GM19455 (cell line): ENCODE data around the gene VPS52.
A peak's percentile ranks its signal among the peaks of the same experiment; 100 is the strongest.

Experiments used
- ATAC-seq: cut with Tn5 transposase; IDR thresholded peaks from one replicate; pipeline ENCODE4 v1.9.1; 2021; ENCODE audit not compliant: unreplicated experiment

Gene VPS52, protein sequence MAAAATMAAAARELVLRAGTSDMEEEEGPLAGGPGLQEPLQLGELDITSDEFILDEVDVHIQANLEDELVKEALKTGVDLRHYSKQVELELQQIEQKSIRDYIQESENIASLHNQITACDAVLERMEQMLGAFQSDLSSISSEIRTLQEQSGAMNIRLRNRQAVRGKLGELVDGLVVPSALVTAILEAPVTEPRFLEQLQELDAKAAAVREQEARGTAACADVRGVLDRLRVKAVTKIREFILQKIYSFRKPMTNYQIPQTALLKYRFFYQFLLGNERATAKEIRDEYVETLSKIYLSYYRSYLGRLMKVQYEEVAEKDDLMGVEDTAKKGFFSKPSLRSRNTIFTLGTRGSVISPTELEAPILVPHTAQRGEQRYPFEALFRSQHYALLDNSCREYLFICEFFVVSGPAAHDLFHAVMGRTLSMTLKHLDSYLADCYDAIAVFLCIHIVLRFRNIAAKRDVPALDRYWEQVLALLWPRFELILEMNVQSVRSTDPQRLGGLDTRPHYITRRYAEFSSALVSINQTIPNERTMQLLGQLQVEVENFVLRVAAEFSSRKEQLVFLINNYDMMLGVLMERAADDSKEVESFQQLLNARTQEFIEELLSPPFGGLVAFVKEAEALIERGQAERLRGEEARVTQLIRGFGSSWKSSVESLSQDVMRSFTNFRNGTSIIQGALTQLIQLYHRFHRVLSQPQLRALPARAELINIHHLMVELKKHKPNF

DNA sequence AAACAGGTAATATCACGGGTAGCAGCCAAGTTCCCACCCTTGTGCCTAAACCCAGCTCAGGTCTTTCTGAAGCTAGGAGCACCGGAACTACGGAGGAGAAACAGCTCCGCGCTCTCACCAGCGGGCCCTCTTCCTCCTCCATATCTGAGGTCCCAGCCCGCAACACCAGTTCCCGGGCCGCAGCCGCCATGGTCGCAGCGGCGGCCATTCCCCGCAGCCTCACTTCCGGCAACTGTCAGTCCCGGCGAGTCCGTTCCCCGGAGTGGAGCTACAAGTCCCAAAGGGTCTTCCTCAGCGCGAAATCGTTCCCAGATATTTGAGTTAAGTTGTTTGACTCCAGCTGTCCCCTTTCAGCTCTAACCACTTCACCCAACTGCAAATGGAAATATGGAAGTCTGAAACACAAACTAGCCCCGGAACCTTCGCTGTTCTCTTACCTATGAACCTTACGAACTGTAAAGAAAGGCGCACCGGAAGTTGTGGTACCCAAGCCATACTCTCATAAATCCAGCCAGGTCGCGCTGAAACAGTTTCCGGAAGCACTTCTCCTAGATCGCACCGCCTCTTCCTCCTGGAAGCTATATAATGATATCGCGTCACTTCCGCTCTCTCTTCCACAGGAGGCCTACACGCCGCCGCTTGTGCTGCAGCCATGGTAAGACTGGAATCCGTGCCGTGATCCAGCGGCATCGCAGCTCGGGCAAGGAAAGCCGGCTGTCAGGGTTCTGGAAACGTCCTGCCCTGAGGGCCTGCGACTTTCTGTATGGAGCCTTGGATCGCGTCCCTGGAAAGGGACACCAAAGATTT, at the start of gene VPS52, which contains the start of gene RPS18:
VPS52 (minus strand) TSS at position 409 of the 807 bp plus-strand sequence; CDS start at position 208, 201 bp downstream.
RPS18 (plus strand) TSS at position 608 of the 807 bp plus-strand sequence; CDS start at position 653, 45 bp downstream.
- peak; percentile 83 for ATAC-seq

DNA sequence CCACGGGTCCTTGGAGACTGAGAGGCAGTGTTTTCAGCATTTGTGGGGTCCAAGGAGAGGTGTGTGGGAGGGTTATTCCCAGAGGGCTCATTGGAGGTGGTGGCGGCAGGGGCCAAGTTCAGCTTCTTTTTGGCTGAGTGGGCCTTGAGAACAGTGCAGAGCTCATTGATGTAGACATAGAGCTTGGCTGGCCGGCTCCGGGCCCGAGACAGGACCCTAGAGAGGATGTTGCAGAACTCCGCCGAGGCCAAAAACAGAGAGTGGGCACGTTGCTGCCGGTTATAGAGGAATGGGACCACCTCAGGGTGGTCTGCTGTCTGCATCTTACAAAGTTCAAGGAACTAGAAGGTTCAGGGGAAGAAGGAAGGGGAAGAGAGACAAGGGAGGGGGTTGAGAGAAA, 49.6 kb upstream of the VPS52 start:
- no peak for ATAC-seq

DNA sequence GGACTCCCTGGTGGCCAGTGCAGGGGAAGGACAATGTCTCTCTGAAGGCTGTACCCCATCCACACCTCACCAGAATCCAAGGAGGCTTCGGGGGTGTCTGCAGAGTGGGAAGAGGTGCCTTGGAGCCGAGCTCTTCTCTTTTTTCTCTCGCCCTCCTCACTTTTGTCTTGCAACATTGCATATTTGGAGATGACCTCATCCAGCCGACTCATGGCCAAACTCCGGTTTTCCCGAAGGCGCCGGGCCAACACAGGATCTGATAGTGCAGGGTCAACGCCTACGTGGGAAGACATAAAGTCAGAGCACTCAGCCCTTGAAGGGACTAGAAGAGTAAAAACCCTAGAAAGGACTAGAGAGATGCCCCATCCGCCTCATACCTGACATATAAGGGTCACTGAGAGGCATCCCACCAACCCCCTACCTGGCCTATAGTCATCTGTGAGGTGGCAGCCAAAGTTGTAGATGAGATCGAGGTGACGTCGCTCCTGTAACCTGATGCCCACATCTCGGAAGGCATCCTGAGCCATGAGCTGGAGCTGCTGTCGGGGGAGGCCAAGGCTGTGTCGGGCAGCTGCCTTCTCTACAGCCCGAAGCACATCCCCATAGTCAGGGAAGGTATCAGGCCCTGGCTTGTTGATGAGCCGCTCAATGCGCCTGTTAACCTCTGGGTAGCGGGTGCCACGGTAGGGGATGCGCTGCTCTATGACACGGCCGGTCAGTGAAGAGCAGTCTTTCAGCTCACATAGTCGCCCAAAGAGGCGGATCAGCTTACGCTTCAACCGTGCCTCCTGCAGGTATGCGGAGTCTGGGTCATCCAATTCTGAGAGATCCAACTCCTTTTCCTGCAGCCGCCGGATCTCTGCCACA, 48.9 kb upstream of the VPS52 start:
- no peak for ATAC-seq

DNA sequence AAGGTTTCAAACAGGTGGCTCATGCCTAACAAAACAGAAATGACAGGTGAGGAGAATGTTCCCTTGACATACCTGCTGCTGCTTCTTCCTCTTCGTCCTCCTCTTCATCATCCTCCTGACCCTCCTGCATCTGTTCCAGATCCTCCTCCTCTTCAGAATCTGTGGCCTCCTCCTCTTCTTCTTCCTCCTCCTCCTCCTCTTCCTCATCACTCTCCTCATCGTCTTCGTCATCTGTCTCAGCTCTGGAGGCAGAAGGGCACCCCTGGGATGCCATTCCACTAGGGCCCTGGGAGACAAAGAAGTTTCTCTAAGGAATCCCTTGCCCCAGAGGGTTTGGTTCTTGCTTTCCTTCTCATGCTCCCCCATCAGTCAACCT, 48.3 kb upstream of the VPS52 start:
- ATAC-seq = no peak

DNA sequence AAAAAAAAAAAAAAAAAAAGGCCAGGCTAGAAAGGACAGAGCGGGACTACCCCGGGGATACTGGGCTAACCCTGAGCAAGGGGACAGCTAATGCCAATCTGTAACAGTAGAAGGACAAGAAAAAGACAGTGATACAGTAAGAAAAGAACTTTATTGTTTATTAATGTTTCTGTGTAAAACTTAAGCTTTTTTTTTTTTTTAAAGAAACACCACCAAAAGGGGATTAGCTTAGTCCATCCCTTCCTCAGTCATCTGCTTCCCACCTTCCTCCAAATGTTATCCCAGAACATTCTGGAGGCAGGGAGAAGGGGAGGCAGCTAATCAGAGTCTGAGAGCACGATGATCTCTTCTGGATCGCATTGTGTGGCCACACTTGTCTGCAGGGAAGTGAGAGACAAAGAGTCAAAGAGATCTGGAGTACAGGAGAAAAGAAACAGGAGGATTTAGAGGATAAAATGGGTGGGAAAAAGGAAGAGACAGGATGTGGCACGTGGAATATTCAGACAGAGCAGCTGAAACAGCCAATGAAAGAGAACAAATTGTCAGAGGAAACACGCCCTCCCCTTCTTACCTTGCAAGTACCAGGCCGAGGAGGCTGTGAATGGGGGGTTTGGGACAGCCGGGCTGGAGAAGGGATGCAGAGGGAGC, 46.9 kb upstream of the VPS52 start:
- no peak for ATAC-seq

DNA sequence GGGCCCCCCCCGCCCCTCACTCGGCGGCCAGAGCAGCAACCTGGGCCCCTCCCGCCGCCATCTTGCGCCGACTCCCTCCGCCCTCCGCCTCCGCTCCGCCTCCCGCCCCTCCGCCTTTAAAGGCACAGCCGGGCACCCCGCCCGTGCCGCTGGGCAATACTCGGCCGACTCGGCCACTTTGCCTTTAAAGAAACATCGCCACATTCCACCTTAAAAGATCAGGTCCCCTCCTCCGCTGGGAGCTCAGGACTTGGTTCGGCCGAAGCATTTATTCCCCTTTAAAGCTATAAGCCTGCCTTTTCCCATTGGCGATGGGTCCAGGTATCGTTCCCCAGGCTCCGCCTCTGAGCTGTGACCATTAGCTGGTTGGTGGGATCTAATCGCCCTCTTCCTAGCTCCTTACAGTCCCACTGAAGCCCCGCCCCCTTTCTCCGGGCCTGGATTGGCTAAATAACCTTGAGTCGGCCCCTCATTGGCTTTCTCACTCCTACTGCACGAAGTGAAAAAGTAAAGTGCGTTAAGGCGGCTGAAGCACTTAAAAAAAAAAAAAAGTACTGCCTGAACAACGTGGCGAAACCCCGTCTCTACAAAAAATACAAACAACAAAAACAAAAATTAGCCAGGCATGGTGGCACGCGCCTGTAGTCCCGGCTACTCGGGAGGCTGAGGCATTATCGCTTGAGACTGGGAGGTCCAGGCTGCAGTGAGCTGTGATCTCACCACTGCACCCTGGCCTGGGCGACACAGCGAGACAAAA, 46.2 kb upstream of the VPS52 start, which contains the start of gene ZBTB22:
ZBTB22 (minus strand) TSS at position 76 of the 757 bp plus-strand sequence. CDS start 828 bp downstream, outside the sequence.
- ATAC-seq = peak; percentile 55

DNA sequence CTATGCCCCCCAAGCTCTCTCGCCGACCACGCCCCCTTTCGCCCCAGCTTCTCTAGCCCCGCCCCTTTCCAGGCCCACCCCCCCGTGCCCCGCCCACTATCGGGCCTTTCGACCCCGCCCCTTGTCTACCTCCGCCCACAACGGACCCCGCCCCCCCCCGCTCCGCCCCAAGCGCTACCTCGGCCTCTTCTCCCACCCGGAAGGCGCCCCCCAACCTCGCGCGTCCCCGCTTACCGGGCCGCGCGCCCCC, 45.7 kb upstream of the VPS52 start:
- ATAC-seq = no peak

DNA sequence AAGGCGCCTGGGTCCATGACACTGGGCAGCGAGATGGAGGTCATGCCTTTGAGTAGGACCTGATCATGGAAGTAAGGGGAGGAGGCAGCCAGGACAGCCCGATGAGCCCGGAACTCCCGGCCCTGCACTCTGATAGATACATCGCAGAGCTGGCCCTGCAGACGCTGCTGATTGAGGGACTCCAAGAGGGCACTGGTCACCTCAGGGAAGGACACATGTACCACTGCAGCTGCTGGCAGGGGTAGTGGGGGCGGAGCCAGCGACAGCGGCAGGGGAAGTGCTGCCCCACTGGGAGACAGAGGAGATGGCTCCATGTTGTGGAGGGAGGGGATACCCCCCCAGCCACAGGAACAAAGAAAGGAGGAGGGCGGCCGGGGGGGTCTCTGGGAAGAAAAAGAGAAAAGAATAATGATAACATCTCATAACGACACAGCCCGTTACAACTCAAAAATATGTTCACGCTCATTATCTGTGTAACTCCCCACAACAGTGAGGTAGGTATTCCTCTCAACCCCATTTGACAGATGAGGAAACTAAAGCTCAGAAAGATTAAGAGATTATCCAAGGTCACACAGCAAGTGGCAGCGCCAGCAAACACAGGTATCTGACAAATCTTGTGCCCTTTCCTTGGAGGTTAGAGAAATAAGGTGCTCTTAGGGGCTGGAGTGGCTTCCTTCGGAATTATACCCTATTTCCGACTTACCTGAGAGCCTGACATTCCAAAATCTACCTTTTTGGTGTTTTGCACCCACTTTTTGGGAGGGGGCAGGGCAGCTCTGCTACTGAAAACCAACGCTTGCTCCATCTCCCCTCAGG, 45.1 kb upstream of the VPS52 start:
- no peak for ATAC-seq

DNA sequence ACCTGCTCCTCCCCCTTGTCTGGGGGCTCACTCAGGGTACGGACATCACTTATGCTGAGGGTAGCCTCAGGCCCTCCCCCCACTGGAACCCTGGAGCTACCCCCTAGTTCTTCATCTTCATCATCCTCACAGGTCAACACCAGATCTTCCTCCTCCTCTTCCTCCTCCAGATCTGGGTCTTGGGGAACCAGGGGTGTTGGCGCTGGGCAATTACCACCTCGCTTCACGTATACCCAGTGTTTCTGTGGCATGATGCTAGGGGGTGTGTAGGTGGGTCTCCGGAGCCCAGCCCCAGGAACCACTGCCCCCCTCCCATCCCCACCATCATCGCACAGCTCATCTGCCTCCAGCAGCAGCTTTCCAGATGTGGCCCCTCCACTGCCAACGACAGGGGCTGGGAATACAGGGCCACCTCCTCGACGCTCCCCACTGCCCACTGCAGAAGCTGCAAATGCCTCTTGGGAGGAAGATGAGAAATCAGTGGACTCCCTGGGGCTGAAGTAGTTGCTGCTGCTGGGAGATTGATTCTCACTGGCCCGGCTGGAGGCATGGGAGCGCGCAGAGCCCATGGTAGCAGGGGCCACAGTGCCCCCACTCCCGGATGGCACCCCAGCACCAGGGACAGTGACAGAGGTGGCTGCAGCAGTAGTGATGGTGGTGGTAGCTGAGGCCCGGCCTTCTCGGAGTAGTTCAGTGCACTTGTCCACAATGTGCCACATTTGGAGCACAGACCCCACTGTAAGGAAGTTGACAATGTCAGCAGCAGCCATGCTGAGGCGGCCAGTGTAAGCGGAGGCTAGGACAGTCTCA, 44.3 kb upstream of the VPS52 start:
- ATAC-seq = no peak

DNA sequence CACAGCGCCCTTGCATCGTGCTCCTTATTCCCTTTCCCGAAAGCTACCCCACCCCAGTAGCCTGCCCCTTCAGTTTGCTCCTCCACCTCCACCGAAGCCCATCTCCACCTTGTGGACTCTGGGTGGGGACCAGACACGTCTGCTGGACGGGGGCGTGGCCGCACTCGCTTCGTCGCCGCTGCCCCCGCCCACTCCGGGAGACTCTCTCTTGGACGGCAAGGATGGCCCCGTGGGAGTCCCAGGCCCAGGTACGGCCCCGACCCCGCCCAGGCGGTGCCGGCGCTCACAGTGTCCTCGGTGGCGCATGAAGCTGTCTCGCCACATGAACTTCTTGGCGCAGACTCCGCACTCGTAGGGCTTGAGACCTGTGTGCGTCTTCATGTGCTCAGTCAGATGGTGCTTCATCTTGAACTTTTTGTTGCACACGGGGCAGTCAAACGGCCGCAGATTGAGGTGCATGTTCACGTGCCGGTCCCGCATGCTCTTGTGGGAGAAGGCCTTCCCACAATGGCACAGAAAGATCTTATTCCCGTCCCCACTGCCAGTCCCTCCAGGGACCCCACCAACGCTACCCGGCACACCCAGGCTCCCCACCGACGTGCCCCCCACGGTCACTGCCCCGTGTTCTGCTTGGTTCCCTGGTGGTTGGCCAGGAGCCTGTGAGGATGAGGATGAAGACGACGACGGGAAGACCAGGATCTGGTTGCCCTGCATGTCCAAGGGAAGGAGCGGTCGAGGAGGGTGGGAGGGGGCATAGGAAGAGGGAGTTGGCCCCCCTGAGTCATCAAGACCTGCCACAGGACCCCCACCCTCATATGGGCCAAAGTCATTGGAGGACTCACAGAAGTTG, 43.5 kb upstream of the VPS52 start:
- no peak for ATAC-seq

DNA sequence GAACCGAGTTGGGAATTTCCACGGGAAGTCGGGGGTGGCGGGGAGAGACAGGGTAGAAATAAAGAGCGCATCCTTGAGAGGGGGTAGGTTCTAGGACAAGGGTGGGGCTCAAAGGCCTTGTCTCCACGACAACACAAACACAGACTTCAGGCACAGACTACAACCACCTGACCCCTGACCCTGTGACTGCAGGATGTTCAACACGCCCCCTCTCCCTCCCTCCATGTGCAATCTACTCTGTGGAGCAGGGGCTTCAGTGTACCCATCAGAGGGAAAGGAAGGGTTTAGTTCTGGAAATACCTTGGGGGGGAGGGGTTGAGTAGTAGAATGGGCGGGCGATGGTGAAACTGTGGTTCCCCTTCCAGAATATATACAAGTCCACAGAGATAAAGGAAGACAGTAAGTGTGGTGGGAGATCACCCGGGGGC, 42.9 kb upstream of the VPS52 start:
- ATAC-seq = no peak

DNA sequence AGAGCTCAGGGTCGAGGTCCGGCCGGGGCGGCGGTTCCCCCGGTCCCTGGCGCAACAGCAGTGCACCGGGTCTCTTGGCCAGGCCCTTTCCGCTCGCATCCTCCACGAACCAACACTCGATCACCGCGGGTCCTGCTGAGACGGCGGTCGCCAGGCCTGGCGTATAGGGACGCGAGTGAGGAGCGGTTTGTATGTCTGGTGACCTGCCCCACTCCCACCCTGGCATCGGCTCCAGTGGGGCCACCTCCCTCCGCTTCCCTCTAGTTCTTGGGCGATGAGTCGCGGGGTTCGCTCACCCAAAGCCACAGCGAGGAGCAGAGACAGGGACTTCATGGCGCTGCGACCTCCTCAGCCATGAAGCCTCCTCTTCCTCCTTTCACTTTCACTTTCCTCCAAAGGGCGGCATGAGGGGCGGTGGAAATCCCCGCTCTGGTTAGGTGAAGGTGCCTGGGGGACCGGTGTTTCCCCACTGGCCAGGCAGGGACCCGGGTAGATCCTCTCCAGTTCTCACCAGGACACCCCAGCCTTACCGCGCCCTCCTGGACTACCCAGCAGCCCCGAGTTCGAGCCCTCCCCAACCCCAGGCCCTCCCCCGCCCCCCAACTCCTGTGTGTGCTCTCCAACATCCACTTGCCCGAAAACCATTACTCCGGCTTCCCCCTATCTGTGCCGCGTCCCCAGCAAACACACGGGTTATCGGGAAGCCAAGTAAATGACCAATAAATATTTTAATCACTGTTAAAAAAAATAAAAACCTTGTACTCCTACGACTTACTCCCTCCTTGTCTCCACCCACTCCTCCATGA, 42.2 kb upstream of the VPS52 start, which contains the start of gene TAPBP:
TAPBP (minus strand) TSS at position 370 of the 806 bp plus-strand sequence; CDS start at position 333, 37 bp downstream.
- peak; percentile 28 for ATAC-seq

DNA sequence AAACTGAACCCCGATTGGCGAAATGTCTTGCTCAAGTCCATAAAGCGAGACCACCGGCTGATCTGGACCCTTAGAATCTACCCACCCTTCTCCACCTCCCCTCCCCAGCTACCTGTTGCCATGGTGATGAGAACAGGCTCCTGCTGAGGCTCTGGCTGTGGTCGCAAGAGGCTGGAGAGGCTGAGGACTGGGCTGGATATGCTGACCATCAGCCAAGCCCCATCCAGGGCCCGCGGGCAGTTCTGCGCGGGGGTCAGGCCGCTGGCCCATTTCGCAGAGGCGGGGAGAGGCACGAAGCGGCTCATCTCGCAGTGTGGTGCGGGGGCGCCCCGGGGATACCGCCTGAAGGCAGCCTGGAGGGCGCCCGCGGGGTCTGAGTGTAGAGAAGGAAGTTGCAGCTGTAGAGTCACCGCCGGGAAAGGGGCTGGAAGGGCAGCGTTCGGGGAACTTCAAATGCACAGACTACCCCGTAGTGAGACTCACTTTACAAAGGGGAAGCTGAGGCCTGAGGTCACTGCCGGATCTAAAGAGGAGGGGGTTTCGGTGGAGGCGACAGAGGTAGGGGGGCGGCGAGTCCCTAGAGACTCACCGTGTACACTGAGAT, 41.5 kb upstream of the VPS52 start:
- no peak for ATAC-seq

DNA sequence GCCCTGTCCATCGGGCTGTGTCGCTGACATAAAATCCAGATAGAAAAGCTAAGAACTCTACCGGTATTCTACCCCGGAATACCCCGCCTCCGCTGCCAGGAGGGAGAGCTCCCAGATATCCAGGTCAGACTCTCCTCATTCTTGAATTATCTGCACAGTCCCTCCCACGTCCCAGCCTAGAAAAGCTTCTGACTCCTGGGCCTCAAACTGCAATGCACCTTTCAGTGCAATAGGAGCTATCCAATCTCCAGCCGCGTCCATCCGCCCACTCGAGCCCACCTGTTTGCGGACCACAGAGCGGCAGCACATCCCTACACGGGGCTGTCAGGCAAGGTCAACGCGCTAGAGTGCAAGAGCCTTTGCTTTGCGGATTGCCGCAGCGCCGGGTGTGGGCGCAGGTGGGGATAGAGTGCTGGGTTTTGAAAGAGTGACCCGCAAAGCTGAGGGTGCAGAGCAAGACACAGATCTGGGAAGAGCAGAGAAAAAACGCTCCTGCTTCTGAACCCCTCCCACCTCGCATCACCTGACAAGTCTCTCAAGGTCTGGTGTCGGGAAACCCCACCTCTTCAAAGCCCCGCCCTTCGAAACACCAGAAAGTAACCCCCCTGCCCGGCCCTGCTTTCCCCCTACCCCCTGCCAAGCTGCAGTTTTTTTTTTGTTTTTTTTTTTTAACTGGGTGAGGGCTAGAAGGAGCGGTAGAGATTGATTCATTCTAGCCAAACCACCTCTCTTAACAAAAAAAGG, 40.9 kb upstream of the VPS52 start:
- ATAC-seq = no peak

DNA sequence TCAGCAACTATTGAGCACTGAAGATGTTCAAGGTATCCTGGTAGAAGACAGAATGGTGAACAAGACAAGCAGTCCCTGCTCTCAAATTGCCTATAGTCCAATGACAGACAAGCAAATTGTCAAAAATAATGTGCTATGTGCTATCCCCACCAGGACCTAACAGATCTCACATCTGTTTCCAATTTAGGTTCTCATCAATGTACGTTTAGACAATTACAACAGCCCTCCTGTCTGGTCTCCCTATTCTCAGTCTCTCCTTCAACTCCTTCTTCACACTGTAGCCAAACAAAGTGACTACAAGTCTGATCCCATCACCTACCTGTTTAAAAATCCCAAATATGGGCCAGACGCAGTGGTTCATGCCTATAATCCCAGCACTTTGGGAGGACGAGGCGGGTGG, 34.7 kb upstream of the VPS52 start:
- no peak for ATAC-seq
